Epidermal melanocyte (primary cell): ENCODE results near the gene TRANK1.
"Not testable (repeated sequence)": the region's sequence is repeated elsewhere in the genome, so short reads cannot be mapped to it uniquely, and the experiment has no call there.

Experiments
- DNase-seq: peaks from one replicate; pipeline ENCODE4 v3.0.0; 2011; ENCODE audit warnings: low spot score; ENCODE audit not compliant: insufficient read length

The TRANK1 gene

GRCh38 chr3:36957862-36958686, 13.2 kb upstream of the TRANK1 start:
- no peak for DNase-seq

GRCh38 chr3:36957063-36957462, 12.2 kb upstream of the TRANK1 start:
- no peak for DNase-seq

GRCh38 chr3:36956155-36956554, 11.3 kb upstream of the TRANK1 start:
- no peak for DNase-seq

GRCh38 chr3:36954452-36955134, 9.7 kb upstream of the TRANK1 start:
- no peak for DNase-seq

- not testable (repeated sequence) for DNase-seq
These were observed 3.0 kb upstream of the TRANK1 start for GRCh38 chr3:36947814-36948213.

GRCh38 chr3:36945333-36945980, 603 bp upstream of the TRANK1 start:
- no peak for DNase-seq

- peak; percentile 55 for DNase-seq
These were observed 728 bp downstream of the TRANK1 start for GRCh38 chr3:36944012-36944640.

GRCh38 chr3:36943601-36944000, 1.3 kb downstream of the TRANK1 start:
- DNase-seq, result no peak

- DNase-seq, result no peak
These were observed 2.1 kb downstream of the TRANK1 start for GRCh38 chr3:36942638-36943248.

GRCh38 chr3:36941658-36942057, 3.2 kb downstream of the TRANK1 start:
- no peak for DNase-seq

- DNase-seq, result no peak
These were observed 3.7 kb downstream of the TRANK1 start for GRCh38 chr3:36941162-36941561.

- no peak for DNase-seq
These were observed 7.4 kb downstream of the TRANK1 start for GRCh38 chr3:36937492-36937891.

- DNase-seq, result no peak
These were observed 11.1 kb downstream of the TRANK1 start for GRCh38 chr3:36933540-36934296.

- not testable (repeated sequence) for DNase-seq
These were observed 13.4 kb downstream of the TRANK1 start for GRCh38 chr3:36931424-36931823.

GRCh38 chr3:36928220-36928619, 16.6 kb downstream of the TRANK1 start:
- DNase-seq, result no peak

- no peak for DNase-seq
These were observed 18.5 kb downstream of the TRANK1 start for GRCh38 chr3:36926292-36926897.

- DNase-seq, result no peak
These were observed 19.9 kb downstream of the TRANK1 start for GRCh38 chr3:36924744-36925521.

- DNase-seq, result no peak
These were observed 20.7 kb downstream of the TRANK1 start for GRCh38 chr3:36923981-36924743.

GRCh38 chr3:36923523-36923943, 21.3 kb downstream of the TRANK1 start:
- DNase-seq, result no peak
